GM12872 (cell line): ENCODE data around the gene DSG4.

Experiments
- CTCF ChIP-seq: IDR thresholded peaks from 3 replicates; pipeline ENCODE4 v1.5.1; 2011; ENCODE audit warnings: low read depth, mild to moderate bottlenecking, low read length, moderate library complexity; ENCODE audit not compliant: insufficient read depth

DSG4 gene

DNA sequence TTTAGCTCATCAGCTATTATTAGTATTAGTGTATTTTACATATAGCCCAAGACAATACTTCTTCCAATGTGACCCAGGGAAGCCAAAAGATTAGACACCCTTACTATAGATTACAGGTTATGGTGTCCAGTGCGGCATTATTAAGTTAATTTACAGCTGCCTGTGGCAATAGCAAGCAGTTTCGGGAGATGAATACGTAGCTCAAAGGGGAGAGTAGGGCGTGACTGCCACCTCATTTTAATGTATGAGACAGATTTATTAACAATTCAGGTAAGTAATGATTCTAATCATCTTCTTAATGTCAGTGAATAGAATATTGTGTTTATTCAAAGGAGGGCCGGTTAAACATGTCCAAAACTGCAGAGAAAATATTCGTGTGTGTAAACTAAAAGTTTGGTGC, 64.2 kb downstream of the DSG4 start:
- TF ChIP-seq CTCF, result no peak

DNA sequence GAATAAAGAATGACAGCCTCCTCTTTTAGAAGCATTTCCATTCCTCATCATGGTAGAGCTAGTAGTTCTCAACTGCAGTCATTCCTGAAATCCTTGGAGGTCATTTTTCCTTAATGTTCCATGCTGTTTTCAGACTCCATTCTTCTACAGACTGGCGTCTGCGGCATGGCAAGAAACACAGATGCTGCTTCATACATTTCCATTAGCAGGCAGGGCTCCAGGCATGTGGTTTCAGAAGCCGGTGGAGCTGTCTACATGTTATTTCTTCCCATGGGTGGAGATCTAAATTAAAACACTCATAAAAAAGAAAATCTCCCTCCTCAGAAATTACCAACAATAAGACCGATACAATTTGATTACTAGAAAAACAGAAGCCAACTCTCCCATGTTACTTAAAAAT, 64.9 kb downstream of the DSG4 start:
- TF ChIP-seq CTCF, result no peak

DNA sequence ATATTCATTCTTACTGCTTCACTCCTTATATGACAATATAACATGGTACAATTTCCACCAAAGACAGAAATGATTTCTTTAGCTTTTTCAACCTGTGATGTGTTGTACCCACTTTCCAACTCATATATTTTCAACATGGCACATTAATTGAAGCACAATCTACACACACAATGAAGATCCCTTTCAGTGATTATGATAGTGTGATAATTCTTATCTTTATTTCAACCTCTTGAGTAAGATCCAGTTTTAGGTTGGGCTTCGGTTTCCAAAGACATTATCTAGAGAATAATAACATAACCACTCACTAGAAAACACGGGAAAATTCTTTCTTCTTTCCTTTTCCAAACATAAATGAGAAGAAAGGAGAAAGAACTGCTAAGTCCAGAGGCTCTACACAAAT, 67.6 kb downstream of the DSG4 start:
- TF ChIP-seq CTCF, result no peak

DNA sequence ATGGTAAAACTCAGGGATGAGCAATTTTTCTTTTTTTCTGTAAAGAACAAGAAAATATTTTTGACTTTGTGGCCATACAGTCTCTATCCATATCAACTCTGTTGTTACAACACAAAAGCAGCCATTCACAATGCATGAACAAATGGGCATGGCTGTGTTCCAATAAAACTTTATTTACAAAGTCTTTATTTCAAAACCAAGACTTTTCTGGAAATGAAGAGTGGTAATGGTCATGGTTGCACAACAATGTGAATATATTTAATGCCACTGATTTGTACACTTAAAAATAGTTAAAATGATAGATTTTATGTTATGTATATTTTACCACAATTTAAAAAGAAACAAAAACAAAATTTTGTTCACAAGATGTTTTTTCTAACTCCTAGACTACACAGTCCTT, 69.3 kb downstream of the DSG4 start:
- no peak for TF ChIP-seq CTCF

GRCh38 chr18:31446854-31447253, 70.3 kb downstream of the DSG4 start:
- TF ChIP-seq CTCF, result no peak

DNA sequence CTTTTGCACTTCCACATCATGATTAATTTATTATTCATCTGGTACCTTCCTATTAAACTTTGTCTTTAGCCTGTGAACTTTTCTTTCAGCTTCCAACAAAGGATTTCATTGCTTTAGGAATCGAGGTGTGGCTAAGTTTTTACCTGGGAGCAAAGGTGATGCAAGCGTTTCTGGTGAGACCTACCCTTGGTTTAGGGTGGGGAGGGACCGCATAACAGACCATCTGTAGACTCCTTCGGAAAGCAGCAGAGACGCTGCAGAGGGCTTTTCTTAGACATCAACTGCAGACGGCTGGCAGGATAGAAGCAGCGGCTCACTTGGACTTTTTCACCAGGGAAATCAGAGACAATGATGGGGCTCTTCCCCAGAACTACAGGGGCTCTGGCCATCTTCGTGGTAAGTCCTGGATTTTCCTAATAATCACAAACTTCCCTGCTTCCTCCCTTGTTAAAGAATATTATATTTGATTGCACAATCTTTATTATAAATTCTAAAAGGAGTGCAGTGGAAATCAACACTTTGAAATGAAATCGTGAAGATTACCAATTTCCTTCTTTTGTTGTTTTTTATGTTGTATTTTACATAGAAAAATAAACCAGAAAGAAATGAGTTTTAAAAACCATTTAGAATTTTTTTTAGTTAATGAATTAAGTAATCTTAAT, 71.1 kb downstream of the DSG4 start, which contains the start of gene DSG3:
Gene DSG3, plus strand, starts transcription at position 212 of the 662 bp plus-strand sequence. Its CDS starts 137 bp downstream, at position 349.
- TF ChIP-seq CTCF, result no peak

DNA sequence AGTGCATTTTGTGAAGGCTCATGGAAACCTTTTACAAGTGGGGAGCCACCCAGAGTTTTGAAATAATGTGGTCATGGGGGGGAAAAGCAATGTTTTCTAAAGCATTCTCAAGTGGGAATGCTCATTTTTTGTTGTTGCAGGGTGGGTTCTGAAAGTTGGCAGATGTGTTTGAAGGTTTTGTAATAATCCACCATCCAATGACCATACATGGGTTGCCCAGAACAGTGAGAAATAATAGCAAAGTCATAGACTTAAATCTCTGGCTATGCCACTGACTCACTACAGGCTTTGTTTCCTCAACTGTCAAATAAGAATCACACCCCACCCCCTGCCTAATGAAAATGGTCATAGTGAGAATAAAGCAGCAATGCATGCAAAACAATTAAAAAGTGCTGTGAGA, 73.8 kb downstream of the DSG4 start:
- TF ChIP-seq CTCF, result no peak

DNA sequence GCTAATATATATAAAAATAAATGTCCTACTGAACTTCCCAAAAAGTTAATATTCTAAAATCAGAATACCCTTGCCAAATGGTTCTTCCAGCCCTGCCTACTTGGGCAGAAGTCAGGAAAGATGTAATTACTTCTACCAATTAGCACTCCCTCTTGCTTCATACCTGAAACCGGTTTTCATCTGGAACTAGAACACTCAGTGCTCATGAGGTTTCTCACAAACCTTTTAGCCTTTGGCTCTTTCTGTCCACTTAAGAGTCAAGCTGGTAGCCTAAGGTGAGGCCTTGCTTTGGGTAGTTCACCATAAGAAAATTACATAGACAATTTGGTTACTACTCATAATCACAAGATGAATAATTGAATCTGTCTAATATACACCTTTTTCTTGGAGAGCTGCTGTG, 75.0 kb downstream of the DSG4 start:
- TF ChIP-seq CTCF, result no peak
